B cell (primary cell): ENCODE data around the gene EEF1AKMT3. TPM values are rescaled to one million over a fixed set of nuclear protein-coding genes. Genes with fewer than 3 reads are reported as not detected.
A peak's percentile ranks its signal among the peaks of the same experiment; 100 is the strongest.

Experiments
- ATAC-seq: fragments of 200-7000 bp; cut with Tn5 transposase; one replicate; pipeline ENCODE4 v1.10.0; 2021; ENCODE audit warnings: low read depth, mild to moderate bottlenecking, moderate number of reproducible peaks, moderate library complexity
- CTCF ChIA-PET: fragments of 350-600 bp; sonication (Branson Sonifier 250); formaldehyde crosslinking; loops from one replicate; lab custom pipeline; 2021; ENCODE audit warnings: antibody characterized with exemption, inconsistent platforms; lab: Charles Lee
- POLR2A ChIA-PET: fragments of 350-600 bp; sonication (Branson Sonifier 250); formaldehyde crosslinking; loops from one replicate; lab custom pipeline; 2021; ENCODE audit warnings: antibody characterized with exemption; lab: Charles Lee
- DNase-seq: peaks from one replicate; pipeline ENCODE4 v3.0.0; 2013
- H2AFZ ChIP-seq: 2 replicates; pipeline ENCODE4 v1.6.1; 2012; ENCODE audit warnings: mild to moderate bottlenecking, low read depth, low read length; ENCODE audit not compliant: insufficient read depth, poor library complexity, severe bottlenecking
- H3K27ac ChIP-seq, 2 donors: 1 replicate in 1 of 2; 2 replicates in 1 of 2; pipeline ENCODE4 v1.5.1; 2012 to 2013; ENCODE audit warnings: low read length in 2 of 2, mild to moderate bottlenecking in 2 of 2, moderate library complexity in 1 of 2
- H3K27me3 ChIP-seq, 4 experiments: fragments of 200-600 bp in 1 of 4; sonication (generic) in 1 of 4; replicated peaks in 1 of 4; 1 replicate in 2 of 4; 2 replicates in 2 of 4; pipeline versions ENCODE4 v1.6.1 to v1.7.0; 2013 to 2016; ENCODE audit warnings: low read length in 3 of 4, mild to moderate bottlenecking in 2 of 4, mixed read lengths in 1 of 4, moderate library complexity in 1 of 4; ENCODE audit not compliant: insufficient read depth in 4 of 4, control insufficient read depth in 3 of 4; ENCODE audit errors: control extremely low read depth in 1 of 4
- H3K36me3 ChIP-seq, 2 experiments: replicated peaks in 1 of 2; 1 replicate in 1 of 2; 2 replicates in 1 of 2; pipeline versions ENCODE4 v1.6.1 to v1.7.1; 2013; ENCODE audit warnings: low read length in 1 of 2; ENCODE audit not compliant: insufficient read depth in 2 of 2, control insufficient read depth in 1 of 2; ENCODE audit errors: control extremely low read depth in 1 of 2, extremely low read depth in 1 of 2
- H3K4me1 ChIP-seq, 2 donors: fragments of 200-600 bp in 1 of 2; sonication (generic) in 1 of 2; 1 replicate in 1 of 2; 2 replicates in 1 of 2; pipeline versions ENCODE4 v1.5.1 to v1.6.1; 2013 to 2017; ENCODE audit warnings: low read length in 2 of 2; ENCODE audit not compliant: control insufficient read depth in 2 of 2, insufficient read depth in 2 of 2
- H3K4me2 ChIP-seq: replicated peaks from 2 replicates; pipeline ENCODE3; 2012; ENCODE audit warnings: mild to moderate bottlenecking, low read depth, low read length; ENCODE audit not compliant: poor library complexity, severe bottlenecking
- H3K4me3 ChIP-seq, 5 experiments: fragments of 200-600 bp in 1 of 5; sonication (generic) in 1 of 5; 1 replicate in 3 of 5; 2 replicates in 2 of 5; pipeline versions ENCODE4 v1.5.1 to v1.7.0; 2011 to 2016; ENCODE audit warnings: low read length in 4 of 5, mild to moderate bottlenecking in 4 of 5, low read depth in 2 of 5, control low read depth in 1 of 5, moderate library complexity in 1 of 5; ENCODE audit not compliant: insufficient read depth in 1 of 5; ENCODE audit errors: control extremely low read depth in 1 of 5, extremely low read depth in 1 of 5
- H3K79me2 ChIP-seq: fragments of 200-600 bp; sonication (generic); one replicate; pipeline ENCODE4 v1.6.0; 2016; ENCODE audit warnings: low read length; ENCODE audit not compliant: control insufficient read depth, insufficient read depth
- H3K9ac ChIP-seq: fragments of 200-600 bp; sonication (generic); 2 replicates; pipeline ENCODE4 v1.6.1; 2017; ENCODE audit warnings: mild to moderate bottlenecking, low read length, moderate library complexity
- H3K9me3 ChIP-seq, 3 donors: one replicate each; pipeline versions ENCODE4 v1.6.1 to v1.7.1; 2013; ENCODE audit warnings: low read length in 2 of 3; ENCODE audit not compliant: control insufficient read depth in 2 of 3, insufficient read depth in 1 of 3; ENCODE audit errors: control extremely low read depth in 1 of 3
- H4K20me1 ChIP-seq: 2 replicates; pipeline ENCODE4 v1.6.0; 2012; ENCODE audit warnings: mild to moderate bottlenecking, low read length; ENCODE audit not compliant: insufficient read depth, control insufficient read depth, poor library complexity, severe bottlenecking
- H3K27ac Mint-ChIP-seq: one replicate; pipeline ENCODE4 v1.8.0; 2021; ENCODE audit warnings: mixed read lengths
- H3K27me3 Mint-ChIP-seq: one replicate; pipeline ENCODE4 v1.8.0; 2021; ENCODE audit warnings: mixed read lengths
- H3K4me1 Mint-ChIP-seq: one replicate; pipeline ENCODE4 v1.8.0; 2021; ENCODE audit warnings: mixed read lengths
- H3K4me3 Mint-ChIP-seq: one replicate; pipeline ENCODE4 v1.8.0; 2021; ENCODE audit warnings: mixed read lengths
- H3K9me3 Mint-ChIP-seq: one replicate; pipeline ENCODE4 v1.8.0; 2022; ENCODE audit warnings: mixed read lengths; ENCODE audit not compliant: insufficient read depth
- EZH2 ChIP-seq: IDR thresholded peaks from 2 replicates; pipeline ENCODE4 v1.6.1; 2012; ENCODE audit warnings: borderline replicate concordance, low read depth, mild to moderate bottlenecking, moderate library complexity, low read length; ENCODE audit not compliant: insufficient read depth, poor library complexity, severe bottlenecking
- WGBS: methylation state at CpG from one replicate; pipeline ENCODE4 v1.1.5; 2013; ENCODE audit warnings: missing lambda C conversion rate; ENCODE audit not compliant: insufficient coverage; 5-methylcytosine and 5-hydroxymethylcytosine counted together
- intact Hi-C: fragments of 100-400 bp; cut with micrococcal nuclease; formaldehyde crosslinking; loops from one replicate; pipeline ENCODE4 v1.10.0; 2022
- polyA plus RNA-seq: library from polyadenylated mRNA; depleted of rRNA; stranded (reverse); fragments of >200 nt; gene quantifications from 2 replicates; pipeline ENCODE4 v1.2.3, GENCODE V29; 2012
- total RNA-seq, 2 donors: library from RNA; stranded (reverse); fragments of 120-200 nt in 1 of 2; gene quantifications; 1 replicate in 1 of 2; 2 replicates in 1 of 2; pipeline versions ENCODE4 v1.2.3 to v1.2.4, GENCODE V29; 2013 to 2022
- TF ChIP-seq, protein P1 (sequence below): fragments of 200-600 bp; IDR thresholded peaks from one replicate; pipeline ENCODE4 v1.8.0; 2022; ENCODE audit warnings: antibody characterized with exemption, mild to moderate bottlenecking

Gene EEF1AKMT3
- total and polyA plus RNA-seq, 2 donors (not counting 1 experiment from before 2014, with no cell fraction given): 0.89 to 1.3 TPM

DNA sequence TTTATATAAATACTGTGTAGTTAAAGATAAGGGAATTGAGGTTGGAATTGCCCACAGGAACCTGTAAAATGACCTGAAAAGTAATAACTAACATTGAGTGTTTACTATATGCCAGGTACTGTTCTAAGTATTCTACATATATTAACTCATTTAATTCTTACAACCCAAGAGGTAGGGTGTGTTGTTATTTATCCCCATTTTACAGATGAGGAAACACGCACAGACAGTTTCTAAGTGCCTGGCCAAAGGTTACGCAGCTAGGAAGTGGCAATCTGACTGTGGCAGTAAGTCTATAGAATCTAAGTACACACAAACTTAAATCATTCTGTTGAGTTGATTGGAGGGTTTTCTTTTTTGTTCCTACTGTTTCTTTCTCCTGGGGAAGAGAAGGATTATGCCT, 28.6 kb upstream of the EEF1AKMT3 start:
- Histone ChIP-seq H3K9ac (no peak overlapping the region), H3K27ac (peak overlapping the region; percentile 80 to 94)
- intact Hi-C loops: loop anchor here (1.0 to 5.0 kb wide), 4 partner anchors 9 to 111 kb away; partner anchors contain the start of genes B4GALNT1, CDK4, OS9 and TSFM

More for the DNA sequence above, 28.6 kb upstream of the EEF1AKMT3 start:
- H3K4me2 ChIP-seq: peak overlapping the region; percentile 91
- H3K27me3 Mint-ChIP-seq: no peaks in the 10 kb centered on the region
- peak overlapping the region in 2 of 5 experiments; percentile 71 to 89 for H3K4me3 ChIP-seq
- peaks cover 55% of the 10 kb centered on the region for H3K4me1 Mint-ChIP-seq
- H3K36me3 ChIP-seq: peaks cover 2 to 36% of the 10 kb centered on the region in 2 experiments
- H2AFZ ChIP-seq: peak overlapping the region; percentile 74
- ChIA-PET CTCF (no interaction called here), POLR2A (interaction anchor here (0.6 to 1.0 kb wide), 3 partner anchors 46 to 264 kb away, joined by 3 to 4 read pairs (median 3); partner anchors contain the start of gene ARHGAP9)
- peaks cover 63% of the 10 kb centered on the region for H3K79me2 ChIP-seq
- ATAC-seq (no peak), DNase-seq (no peak)
- no peaks in the 10 kb centered on the region for H3K27me3 ChIP-seq
- H3K9me3 ChIP-seq: no peaks in the 10 kb centered on the region
- H3K4me3 Mint-ChIP-seq: peak overlapping the region; percentile 92
- TF ChIP-seq, protein P1, sequence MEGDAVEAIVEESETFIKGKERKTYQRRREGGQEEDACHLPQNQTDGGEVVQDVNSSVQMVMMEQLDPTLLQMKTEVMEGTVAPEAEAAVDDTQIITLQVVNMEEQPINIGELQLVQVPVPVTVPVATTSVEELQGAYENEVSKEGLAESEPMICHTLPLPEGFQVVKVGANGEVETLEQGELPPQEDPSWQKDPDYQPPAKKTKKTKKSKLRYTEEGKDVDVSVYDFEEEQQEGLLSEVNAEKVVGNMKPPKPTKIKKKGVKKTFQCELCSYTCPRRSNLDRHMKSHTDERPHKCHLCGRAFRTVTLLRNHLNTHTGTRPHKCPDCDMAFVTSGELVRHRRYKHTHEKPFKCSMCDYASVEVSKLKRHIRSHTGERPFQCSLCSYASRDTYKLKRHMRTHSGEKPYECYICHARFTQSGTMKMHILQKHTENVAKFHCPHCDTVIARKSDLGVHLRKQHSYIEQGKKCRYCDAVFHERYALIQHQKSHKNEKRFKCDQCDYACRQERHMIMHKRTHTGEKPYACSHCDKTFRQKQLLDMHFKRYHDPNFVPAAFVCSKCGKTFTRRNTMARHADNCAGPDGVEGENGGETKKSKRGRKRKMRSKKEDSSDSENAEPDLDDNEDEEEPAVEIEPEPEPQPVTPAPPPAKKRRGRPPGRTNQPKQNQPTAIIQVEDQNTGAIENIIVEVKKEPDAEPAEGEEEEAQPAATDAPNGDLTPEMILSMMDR: no peak
- no peak for TF ChIP-seq EZH2
- no peaks in the 10 kb centered on the region for H3K9me3 Mint-ChIP-seq
- peaks cover 22% of the 10 kb centered on the region for H4K20me1 ChIP-seq
- peaks cover 43 to 63% of the 10 kb centered on the region in 2 donors for H3K4me1 ChIP-seq
- peak overlapping the region; percentile 91 for H3K27ac Mint-ChIP-seq
- WGBS: no CpG with 5 or more reads among the region's 2 CpGs
